Osteocyte (in vitro differentiated cells): ENCODE data around the gene HEXIM2. TPM values are rescaled to one million over a fixed set of nuclear protein-coding genes. Genes with fewer than 3 reads are reported as not detected.

Experiments used
- DNase-seq: peaks from one replicate; pipeline ENCODE4 v3.0.0; 2021; ENCODE audit warnings: mixed read lengths; ENCODE audit not compliant: unreplicated experiment; ENCODE audit errors: extremely low spot score
- H3K27ac Mint-ChIP-seq: one replicate; pipeline ENCODE4 v1.8.0; 2021; ENCODE audit warnings: mild to moderate bottlenecking, mixed read lengths; ENCODE audit not compliant: unreplicated experiment
- H3K27me3 Mint-ChIP-seq: one replicate; pipeline ENCODE4 v1.8.0; 2021; ENCODE audit warnings: mixed read lengths; ENCODE audit not compliant: unreplicated experiment
- H3K36me3 Mint-ChIP-seq: one replicate; pipeline ENCODE4 v1.8.0; 2021; ENCODE audit warnings: mixed read lengths; ENCODE audit not compliant: unreplicated experiment
- H3K4me1 Mint-ChIP-seq: one replicate; pipeline ENCODE4 v1.8.0; 2021; ENCODE audit warnings: mixed read lengths; ENCODE audit not compliant: unreplicated experiment
- H3K4me3 Mint-ChIP-seq: one replicate; pipeline ENCODE4 v1.8.0; 2021; ENCODE audit warnings: mild to moderate bottlenecking, moderate library complexity, mixed read lengths; ENCODE audit not compliant: unreplicated experiment
- H3K9me3 Mint-ChIP-seq: one replicate; pipeline ENCODE4 v1.8.0; 2021; ENCODE audit warnings: mixed read lengths; ENCODE audit not compliant: unreplicated experiment
- total RNA-seq: library from RNA; stranded (reverse); gene quantifications from 2 replicates; pipeline ENCODE4 v1.2.1, GENCODE V29; 2021
- TF ChIP-seq, protein P1 (sequence below): fragments of 200-600 bp; sonication (generic); IDR thresholded peaks from 2 replicates; pipeline ENCODE4 v1.5.0; 2021; ENCODE audit warnings: antibody characterized with exemption, mild to moderate bottlenecking, moderate library complexity

HEXIM2 gene
- total RNA-seq, 1 donor from 2014 or later, result 6.4 TPM

DNA sequence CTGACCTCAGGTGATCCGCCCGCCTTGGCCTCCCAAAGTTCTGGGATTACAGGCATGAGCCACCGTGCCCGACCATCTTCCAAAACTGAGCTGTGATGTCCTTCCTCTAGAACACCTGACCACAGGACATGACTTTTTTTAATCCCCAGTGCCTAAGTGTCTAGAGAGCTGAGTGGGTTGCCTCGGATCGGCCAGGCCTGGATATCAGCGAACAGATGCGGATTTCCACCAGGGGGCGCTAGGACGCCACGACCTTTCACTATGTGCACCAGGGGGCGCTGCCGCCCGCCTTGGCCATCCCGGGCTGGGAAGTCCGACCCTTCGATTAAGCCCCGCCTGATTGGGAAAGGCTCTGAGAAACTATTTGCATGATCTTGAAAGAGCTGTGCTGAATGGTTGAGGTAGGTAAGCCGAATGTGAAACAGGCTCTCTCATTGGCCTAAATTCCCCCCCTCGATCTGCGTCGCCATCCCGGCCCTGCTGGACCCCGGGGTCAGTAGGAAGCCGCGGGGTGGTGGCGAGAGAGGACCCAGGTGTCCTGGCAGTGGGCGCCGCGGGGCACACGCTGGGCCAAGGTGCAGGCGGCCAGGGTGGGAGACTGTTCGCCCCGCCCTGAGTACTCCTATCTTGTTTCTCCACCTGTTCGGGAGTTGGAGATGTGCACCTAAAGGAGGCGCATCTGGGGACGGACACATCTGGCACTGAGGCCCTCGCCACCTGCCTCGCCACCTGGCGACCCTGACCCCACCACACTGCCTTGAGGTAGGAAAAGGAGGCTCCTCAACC is 26.3 kb upstream of the HEXIM2 start, which contains the start of gene ACBD4:
TSS of gene ACBD4 (plus strand) at position 496 of the 786 bp plus-strand sequence. CDS start 458 bp downstream, outside the sequence.
- H3K27ac Mint-ChIP-seq, result peak within 1 kb of the TSS; percentile 38
- TF ChIP-seq, protein P1, sequence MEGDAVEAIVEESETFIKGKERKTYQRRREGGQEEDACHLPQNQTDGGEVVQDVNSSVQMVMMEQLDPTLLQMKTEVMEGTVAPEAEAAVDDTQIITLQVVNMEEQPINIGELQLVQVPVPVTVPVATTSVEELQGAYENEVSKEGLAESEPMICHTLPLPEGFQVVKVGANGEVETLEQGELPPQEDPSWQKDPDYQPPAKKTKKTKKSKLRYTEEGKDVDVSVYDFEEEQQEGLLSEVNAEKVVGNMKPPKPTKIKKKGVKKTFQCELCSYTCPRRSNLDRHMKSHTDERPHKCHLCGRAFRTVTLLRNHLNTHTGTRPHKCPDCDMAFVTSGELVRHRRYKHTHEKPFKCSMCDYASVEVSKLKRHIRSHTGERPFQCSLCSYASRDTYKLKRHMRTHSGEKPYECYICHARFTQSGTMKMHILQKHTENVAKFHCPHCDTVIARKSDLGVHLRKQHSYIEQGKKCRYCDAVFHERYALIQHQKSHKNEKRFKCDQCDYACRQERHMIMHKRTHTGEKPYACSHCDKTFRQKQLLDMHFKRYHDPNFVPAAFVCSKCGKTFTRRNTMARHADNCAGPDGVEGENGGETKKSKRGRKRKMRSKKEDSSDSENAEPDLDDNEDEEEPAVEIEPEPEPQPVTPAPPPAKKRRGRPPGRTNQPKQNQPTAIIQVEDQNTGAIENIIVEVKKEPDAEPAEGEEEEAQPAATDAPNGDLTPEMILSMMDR, result peak; percentile 100
- no peaks in the 10 kb centered on the region for H3K36me3 Mint-ChIP-seq
- peak within 1 kb of the TSS; percentile 76 for H3K4me3 Mint-ChIP-seq
- peak; percentile 99 for DNase-seq
- no peaks in the 10 kb centered on the region for H3K9me3 Mint-ChIP-seq
- no peaks in the 10 kb centered on the region for H3K27me3 Mint-ChIP-seq
- H3K4me1 Mint-ChIP-seq, result peaks cover 27% of the 10 kb centered on the region

DNA sequence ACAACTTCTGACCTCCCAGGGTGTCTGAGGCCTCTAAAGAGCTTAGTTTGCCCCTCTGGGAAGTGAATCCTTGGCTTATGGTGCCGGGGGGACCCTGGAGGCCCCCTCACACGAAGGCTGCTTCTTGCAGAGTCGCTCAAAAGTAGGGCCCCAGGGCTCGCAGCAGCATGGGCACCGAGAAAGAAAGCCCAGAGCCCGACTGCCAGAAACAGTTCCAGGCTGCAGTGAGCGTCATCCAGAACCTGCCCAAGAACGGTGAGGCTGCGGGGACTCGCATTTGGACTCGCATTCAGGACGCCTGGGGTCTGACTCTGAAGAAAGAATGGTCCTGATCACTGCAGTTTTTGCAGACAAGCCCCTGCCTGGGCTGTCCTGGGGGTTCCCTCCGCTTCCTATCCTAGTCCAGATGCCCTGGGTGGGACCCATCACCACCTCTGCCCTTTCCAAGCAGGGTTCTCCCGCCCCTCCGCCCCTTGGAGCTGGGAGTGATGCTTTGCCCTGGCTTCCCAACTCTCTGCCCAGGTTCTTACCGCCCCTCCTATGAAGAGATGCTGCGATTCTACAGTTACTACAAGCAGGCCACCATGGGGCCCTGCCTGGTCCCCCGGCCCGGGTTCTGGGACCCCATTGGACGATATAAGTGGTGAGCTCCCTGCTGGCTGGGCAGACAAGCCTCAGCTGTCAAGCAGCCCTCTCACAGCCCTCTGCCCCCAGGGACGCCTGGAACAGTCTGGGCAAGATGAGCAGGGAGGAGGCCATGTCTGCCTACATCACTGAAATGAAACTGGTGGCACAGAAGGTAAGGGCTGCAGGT is 25.5 kb upstream of the HEXIM2 start:
- peak overlapping the region; percentile 76 for H3K4me3 Mint-ChIP-seq
- H3K4me1 Mint-ChIP-seq, result peaks cover 19% of the 10 kb centered on the region
- no peak for DNase-seq
- H3K27me3 Mint-ChIP-seq, result no peaks in the 10 kb centered on the region
- TF ChIP-seq, protein P1, result no peak
- H3K27ac Mint-ChIP-seq, result peak overlapping the region; percentile 38
- H3K9me3 Mint-ChIP-seq, result no peaks in the 10 kb centered on the region
- H3K36me3 Mint-ChIP-seq, result no peaks in the 10 kb centered on the region

DNA sequence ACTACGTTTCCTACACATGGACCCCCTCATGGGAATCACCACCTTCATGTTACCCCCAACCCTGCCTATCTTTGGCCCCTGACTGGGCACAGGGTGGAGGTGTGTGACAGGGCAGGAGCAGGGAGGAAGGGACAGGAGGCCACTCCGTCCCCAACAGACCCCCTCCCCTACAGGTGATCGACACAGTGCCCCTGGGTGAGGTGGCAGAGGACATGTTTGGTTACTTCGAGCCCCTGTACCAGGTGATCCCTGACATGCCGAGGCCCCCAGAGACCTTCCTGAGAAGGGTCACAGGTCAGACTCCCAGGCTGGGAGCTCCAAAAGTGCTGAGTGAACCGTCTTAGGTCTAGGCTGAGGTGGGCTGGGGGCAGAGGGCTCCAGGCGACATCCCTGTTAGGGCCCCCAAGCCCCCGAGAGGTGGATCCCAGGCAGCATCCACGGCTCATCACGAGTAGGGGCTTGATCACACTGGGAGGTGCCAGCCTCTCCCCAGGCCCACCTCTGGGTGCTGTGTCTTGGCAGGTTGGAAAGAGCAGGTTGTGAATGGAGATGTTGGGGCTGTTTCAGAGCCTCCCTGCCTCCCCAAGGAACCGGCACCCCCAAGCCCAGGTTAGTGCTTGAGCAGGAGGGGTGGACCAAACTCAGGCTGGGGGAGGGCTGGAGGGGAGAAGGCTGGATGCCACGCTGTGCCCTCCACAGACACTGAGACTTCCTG is 24.7 kb upstream of the HEXIM2 start:
- Mint-ChIP-seq H3K4me1 (peaks cover 15% of the 10 kb centered on the region), H3K4me3 (no peak overlapping the region), H3K27ac (no peak overlapping the region), H3K27me3 (no peaks in the 10 kb centered on the region), H3K36me3 (no peaks in the 10 kb centered on the region), H3K9me3 (no peaks in the 10 kb centered on the region)
- DNase-seq, result no peak
- TF ChIP-seq, protein P1, result no peak

DNA sequence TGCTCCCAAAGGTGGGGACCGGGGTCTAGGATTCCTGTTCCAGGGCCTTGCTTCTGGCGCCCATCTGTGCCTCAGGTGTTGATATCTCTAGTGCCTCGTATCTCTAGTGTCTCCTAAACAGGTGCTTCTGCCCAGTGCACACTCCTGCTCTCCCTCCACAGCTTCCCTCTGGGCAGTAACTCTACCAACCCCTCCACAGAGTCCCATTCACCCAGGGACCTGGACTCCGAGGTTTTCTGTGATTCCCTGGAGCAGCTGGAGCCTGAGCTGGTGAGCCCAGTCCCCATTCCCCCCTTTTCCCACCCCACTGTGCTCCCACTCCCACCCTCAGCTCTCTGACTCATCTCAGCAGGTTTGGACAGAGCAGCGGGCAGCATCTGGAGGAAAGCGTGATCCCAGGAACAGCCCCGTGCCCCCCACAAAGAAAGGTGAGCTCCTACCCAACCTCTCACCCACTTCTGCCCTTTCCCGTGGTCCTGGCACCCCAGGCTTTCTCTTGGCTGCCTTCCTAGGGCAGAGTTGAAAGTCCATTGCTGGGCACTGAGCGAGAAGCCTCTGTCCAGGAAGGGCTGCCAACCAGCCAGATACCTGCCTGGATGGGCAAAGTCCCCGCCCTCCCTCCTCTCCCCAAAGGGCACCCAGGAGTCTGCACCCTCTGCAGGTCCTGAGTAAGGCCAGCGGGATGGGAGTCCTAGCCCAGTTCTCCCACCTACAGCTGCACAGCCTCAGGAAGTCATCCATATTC is 23.9 kb upstream of the HEXIM2 start:
- DNase-seq, result no peak

More for the DNA sequence above, 23.9 kb upstream of the HEXIM2 start:
- Mint-ChIP-seq H3K27ac (no peak overlapping the region), H3K9me3 (no peaks in the 10 kb centered on the region), H3K4me3 (no peak overlapping the region), H3K36me3 (no peaks in the 10 kb centered on the region), H3K27me3 (no peaks in the 10 kb centered on the region), H3K4me1 (peaks cover 15% of the 10 kb centered on the region)
- TF ChIP-seq, protein P1, result no peak
